Ovary (tissue), 9 donors: Measurements from ENCODE around the gene ILKAP. TPM values are rescaled to one million over a fixed set of nuclear protein-coding genes. Genes with fewer than 3 reads are reported as not detected.

Source experiments
- DNase-seq, 5 donors: peaks; one replicate each; pipeline ENCODE4 v3.0.0-alpha.2; 2019 to 2020
- H3K27ac ChIP-seq, 2 donors: fragments of 200-600 bp; one replicate each; pipeline versions ENCODE4 v1.5.1 to v1.8.0; 2019 to 2022
- H3K27me3 ChIP-seq: fragments of 200-600 bp; one replicate; pipeline ENCODE4 v1.8.0; 2022
- H3K36me3 ChIP-seq: fragments of 200-600 bp; sonication (generic); one replicate; pipeline ENCODE4 v1.5.1; 2019
- H3K4me1 ChIP-seq: one replicate; pipeline ENCODE4 v1.8.1; 2013; ENCODE audit warnings: mild to moderate bottlenecking, moderate library complexity; ENCODE audit not compliant: insufficient read depth
- H3K4me3 ChIP-seq: fragments of 200-600 bp; sonication (generic); one replicate; pipeline ENCODE4 v1.5.1; 2017
- H3K9me3 ChIP-seq, 2 donors: fragments of 200-600 bp in 1 of 2; sonication (generic) in 1 of 2; one replicate each; pipeline versions ENCODE4 v1.5.1 to v1.8.1; 2013 to 2019; ENCODE audit warnings: mild to moderate bottlenecking in 1 of 2, moderate library complexity in 1 of 2
- CTCF ChIP-seq, 3 donors: fragments of 450-650 bp in 2 of 3; fragments of 200-600 bp in 1 of 3; IDR thresholded peaks; one replicate each; pipeline versions ENCODE4 v1.5.1 to v1.8.0; 2016 to 2022; ENCODE audit warnings: antibody characterized with exemption in 3 of 3, mild to moderate bottlenecking in 1 of 3
- EP300 ChIP-seq: sonication (generic); formaldehyde crosslinking; IDR thresholded peaks from one replicate; pipeline ENCODE4 v1.6.1; 2017; ENCODE audit warnings: antibody characterized with exemption
- POLR2A ChIP-seq: fragments of 450-650 bp; IDR thresholded peaks from one replicate; pipeline ENCODE4 v1.6.1; 2017; ENCODE audit warnings: antibody characterized with exemption, mild to moderate bottlenecking, moderate library complexity
- WGBS, 3 donors: extraction: QIAGEN DNeasy Blood & Tissue Kit in 1 of 3; methylation state at CpG; one replicate each; pipeline versions ENCODE4 v1.1.5 to v1.1.7; 2013 to 2017; 5-methylcytosine and 5-hydroxymethylcytosine counted together
- intact Hi-C, 4 donors: fragments of 100-400 bp; cut with DNase I; formaldehyde crosslinking; loops; one replicate each; pipeline versions ENCODE4 v1.11.0 to v1.15.1; 2022 to 2023
- polyA plus RNA-seq, 2 donors: library from polyadenylated mRNA; stranded (reverse); fragments of 200-250 nt in 1 of 2; fragments of 350-450 nt in 1 of 2; fragmentation: Illumina TruSeq in 1 of 2; extraction: RNeasy Lipid Tissue Mini Kit (QIAGEN cat#74804) in 1 of 2; gene quantifications; one replicate each; pipeline ENCODE4 v1.2.3, GENCODE V29; 2013 to 2014
- total RNA-seq, 7 donors: library from RNA; depleted of rRNA in 2 of 7; stranded (reverse); fragments of >200 nt in 2 of 7; fragmentation: NEBNext Ultra II Directional in 3 of 7; extraction: Animal tissue kit (Norgen Biotek cat#: 25700) in 3 of 7; gene quantifications; one replicate each; pipeline versions ENCODE4 v1.1.0 to v1.2.4, GENCODE V29; 2016 to 2023
- donor health status: DM: no; HTN: no; CAD: no; lungs with moderate emphysema.
- donor health status: DM: no; HTN: no; CAD: no.
- donor health status: Bipolar disorder and iron deficiency.
- donor health status: DM: yes; HTN: yes; CAD: no.
- donor health status: DM: no; HTN: no; CAD: no.
- donor health status: DM: yes; HTN: yes; CAD: no.

The ILKAP gene
- total and polyA plus RNA-seq, 9 donors = 28.4 to 54.9 (median 38.9) TPM

- Histone ChIP-seq H3K27me3 (no peaks in the 10 kb centered on the region), H3K4me3 (no peak overlapping the region), H3K27ac (peak overlapping the region in 1 of 2 donors; percentile 11), H3K36me3 (no peaks in the 10 kb centered on the region), H3K4me1 (peaks cover 9% of the 10 kb centered on the region), H3K9me3 (no peaks in the 10 kb centered on the region)
- TF ChIP-seq CTCF (IDR thresholded peaks at IDR 0.05) (no peak), POLR2A (no peak), EP300 (no peak)
- intact Hi-C loops = no loop called here
- 40 to 46% (median 43%) methylated on average over 6 of the region's 6 CpGs for WGBS, 3 donors
- peak in 2 of 5 donors; percentile 37 to 64 for DNase-seq
Measured at GRCh38 chr2:238169048-238169707, 34.3 kb downstream of the ILKAP start.

- 79 to 85% (median 83%) methylated on average over 12 to 13 of the region's 13 CpGs for WGBS, 3 donors
- Histone ChIP-seq H3K4me1 (peaks cover 9% of the 10 kb centered on the region), H3K27me3 (no peaks in the 10 kb centered on the region), H3K4me3 (no peak overlapping the region), H3K9me3 (no peaks in the 10 kb centered on the region), H3K27ac (no peak overlapping the region), H3K36me3 (no peaks in the 10 kb centered on the region)
- TF ChIP-seq EP300 (no peak), POLR2A (no peak), CTCF (IDR thresholded peaks at IDR 0.05) (no peak)
- peak in 1 of 5 donors; percentile 26 for DNase-seq
- intact Hi-C loops = no loop called here
Measured at GRCh38 chr2:238168196-238169047, 35.1 kb downstream of the ILKAP start.

GRCh38 chr2:238167761-238168160 lies 35.7 kb downstream of the ILKAP start:
- peaks cover 9% of the 10 kb centered on the region for H3K4me1 ChIP-seq
- intact Hi-C loops = no loop called here
- H3K36me3 ChIP-seq = no peaks in the 10 kb centered on the region
- 72 to 75% (median 73%) methylated on average over 8 of the region's 8 CpGs for WGBS, 3 donors
- no peak overlapping the region for H3K27ac ChIP-seq
- no peaks in the 10 kb centered on the region for H3K27me3 ChIP-seq
- DNase-seq = peak in 1 of 5 donors; percentile 30
- H3K9me3 ChIP-seq = no peaks in the 10 kb centered on the region
- H3K4me3 ChIP-seq = no peak overlapping the region
- TF ChIP-seq POLR2A (no peak), EP300 (no peak), CTCF (IDR thresholded peaks at IDR 0.05) (no peak)

- Histone ChIP-seq H3K27me3 (no peaks in the 10 kb centered on the region), H3K9me3 (no peaks in the 10 kb centered on the region), H3K4me1 (peaks cover 9% of the 10 kb centered on the region), H3K4me3 (no peak overlapping the region), H3K27ac (no peak overlapping the region), H3K36me3 (no peaks in the 10 kb centered on the region)
- TF ChIP-seq POLR2A (no peak), EP300 (no peak), CTCF (IDR thresholded peaks at IDR 0.05) (no peak)
- intact Hi-C loops = no loop called here
- 83 to 94% (median 86%) methylated on average over 7 of the region's 7 CpGs for WGBS, 3 donors
- peak in 1 of 5 donors; percentile 18 for DNase-seq
Measured at GRCh38 chr2:238167344-238167715, 36.2 kb downstream of the ILKAP start.
